WTC11 (cell line): ENCODE results near the gene ZMYND15. TPM values are rescaled to one million over a fixed set of nuclear protein-coding genes. Genes with fewer than 3 reads are reported as not detected.

Experiments
- ATAC-seq: fragments of 200-7000 bp; cut with Tn5 transposase; 2 replicates; pipeline ENCODE4 v1.10.0; 2021; ENCODE audit warnings: mild to moderate bottlenecking, moderate library complexity
- CTCF ChIA-PET: fragments of 300-600 bp; sonication (Branson Sonifier 250); formaldehyde crosslinking; loops from one replicate; lab custom pipeline; 2021; ENCODE audit warnings: antibody characterized with exemption; lab: Charles Lee
- POLR2A ChIA-PET: fragments of 350-600 bp; sonication (Branson Sonifier 250); formaldehyde crosslinking; loops from one replicate; lab custom pipeline; 2021; ENCODE audit warnings: antibody characterized with exemption; lab: Charles Lee
- DNase-seq: peaks from one replicate; pipeline ENCODE4 v3.0.0; 2021; ENCODE audit warnings: low spot score
- H3K27ac Mint-ChIP-seq: 2 replicates; pipeline ENCODE4 v1.8.0; 2021; ENCODE audit warnings: mixed read lengths
- H3K27me3 Mint-ChIP-seq: 2 replicates; pipeline ENCODE4 v1.8.0; 2021; ENCODE audit warnings: low read depth, mild to moderate bottlenecking, moderate library complexity, mixed read lengths
- H3K36me3 Mint-ChIP-seq: 2 replicates; pipeline ENCODE4 v1.8.0; 2021; ENCODE audit warnings: mixed read lengths
- H3K4me1 Mint-ChIP-seq: 2 replicates; pipeline ENCODE4 v1.8.0; 2022; ENCODE audit warnings: mixed read lengths
- H3K4me3 Mint-ChIP-seq: 2 replicates; pipeline ENCODE4 v1.8.0; 2021; ENCODE audit warnings: mild to moderate bottlenecking, moderate library complexity, mixed read lengths
- H3K9me3 Mint-ChIP-seq: 2 replicates; pipeline ENCODE4 v1.8.0; 2021; ENCODE audit warnings: mixed read lengths
- AFF4 ChIP-seq: sonication (generic); formaldehyde crosslinking; IDR thresholded peaks from 2 replicates; pipeline ENCODE4 v1.8.1; 2023; ENCODE audit warnings: mild to moderate bottlenecking, missing genetic modification reagents, borderline replicate concordance
- ATF2 ChIP-seq: sonication (generic); formaldehyde crosslinking; IDR thresholded peaks from 2 replicates; pipeline ENCODE4 v1.8.1; 2022; ENCODE audit warnings: low read depth, missing genetic modification reagents, borderline replicate concordance
- ATF3 ChIP-seq: sonication (generic); formaldehyde crosslinking; conservative IDR thresholded peaks from 2 replicates; pipeline ENCODE4 v1.8.1; 2022; ENCODE audit warnings: mild to moderate bottlenecking, missing genetic modification reagents
- CREB1 ChIP-seq: sonication (generic); formaldehyde crosslinking; IDR thresholded peaks from 2 replicates; pipeline ENCODE4 v1.8.0; 2023; ENCODE audit warnings: mild to moderate bottlenecking, missing genetic modification reagents
- E2F1 ChIP-seq: sonication (generic); formaldehyde crosslinking; IDR thresholded peaks from 2 replicates; pipeline ENCODE4 v1.8.0; 2022; ENCODE audit warnings: mild to moderate bottlenecking, missing genetic modification reagents
- FOXJ3 ChIP-seq: sonication (generic); formaldehyde crosslinking; IDR thresholded peaks from 2 replicates; pipeline ENCODE4 v1.9.0; 2021; ENCODE audit warnings: missing genetic modification reagents, mild to moderate bottlenecking, borderline replicate concordance
- JUN ChIP-seq: sonication (generic); formaldehyde crosslinking; IDR thresholded peaks from 2 replicates; pipeline ENCODE4 v1.8.0; 2023; ENCODE audit warnings: mild to moderate bottlenecking, missing genetic modification reagents
- KAT7 ChIP-seq: sonication (generic); formaldehyde crosslinking; IDR thresholded peaks from 2 replicates; pipeline ENCODE4 v1.8.1; 2023; ENCODE audit warnings: missing genetic modification reagents, mild to moderate bottlenecking, borderline replicate concordance
- NFYB ChIP-seq: sonication (generic); formaldehyde crosslinking; conservative IDR thresholded peaks from 2 replicates; pipeline ENCODE4 v1.8.0; 2022; ENCODE audit warnings: low read depth, missing genetic modification reagents
- NR1H2 ChIP-seq: sonication (generic); formaldehyde crosslinking; IDR thresholded peaks from 2 replicates; pipeline ENCODE4 v1.9.0; 2021; ENCODE audit warnings: mild to moderate bottlenecking, moderate library complexity, missing genetic modification reagents
- SOX15 ChIP-seq: fragments of 250-450 bp; sonication (Bioruptor Pico); IDR thresholded peaks from 2 replicates; pipeline ENCODE4 v1.9.0; 2021; ENCODE audit warnings: mild to moderate bottlenecking
- SP1 ChIP-seq: sonication (generic); formaldehyde crosslinking; conservative IDR thresholded peaks from 2 replicates; pipeline ENCODE4 v1.8.1; 2022; ENCODE audit warnings: missing genetic modification reagents
- ZBTB43 ChIP-seq: sonication (generic); formaldehyde crosslinking; IDR thresholded peaks from 2 replicates; pipeline ENCODE4 v1.8.1; 2023; ENCODE audit warnings: mild to moderate bottlenecking, missing genetic modification reagents
- ZMAT4 ChIP-seq: fragments of 250-450 bp; sonication (Bioruptor Pico); IDR thresholded peaks from 2 replicates; pipeline ENCODE4 v1.9.0; 2021; ENCODE audit warnings: mild to moderate bottlenecking
- ZNF138 ChIP-seq: sonication (generic); formaldehyde crosslinking; conservative IDR thresholded peaks from 2 replicates; pipeline ENCODE4 v1.8.1; 2022; ENCODE audit warnings: mild to moderate bottlenecking, moderate library complexity, missing genetic modification reagents
- ZNF512 ChIP-seq: sonication (generic); formaldehyde crosslinking; IDR thresholded peaks from 2 replicates; pipeline ENCODE4 v1.8.1; 2022; ENCODE audit warnings: missing genetic modification reagents, borderline replicate concordance
- ZNF532 ChIP-seq: fragments of 250-450 bp; sonication (Bioruptor Pico); IDR thresholded peaks from 2 replicates; pipeline ENCODE4 v1.9.0; 2021; ENCODE audit warnings: mild to moderate bottlenecking, borderline replicate concordance
- total RNA-seq: library from RNA; stranded (reverse); gene quantifications from 3 replicates; pipeline ENCODE4 v1.2.3, GENCODE V29; 2021

The ZMYND15 gene
- total RNA-seq, 1 experiment from 2014 or later = 0.63 TPM

GRCh38 chr17:4740584-4740983 lies 951 bp downstream of the ZMYND15 start:
- no peaks in the 10 kb centered on the region for H3K36me3 Mint-ChIP-seq
- peaks cover 87% of the 10 kb centered on the region for H3K27me3 Mint-ChIP-seq
- no peak for DNase-seq
- peaks cover 19% of the 10 kb centered on the region for H3K4me1 Mint-ChIP-seq
- no peak for TF ChIP-seq FOXJ3 (CRISPR knock-in tag)
- no peak for TF ChIP-seq ZNF138 (CRISPR knock-in tag)
- TF ChIP-seq SP1 (CRISPR knock-in tag) = no peak
- TF ChIP-seq, all 79 proteins: peak for 0
- H3K4me3 Mint-ChIP-seq = peak overlapping the region; percentile 73
- no peak overlapping the region for H3K27ac Mint-ChIP-seq
- CTCF ChIA-PET = interaction anchor here (1.3 kb wide), 1 partner anchor 9 kb away, joined by 5 read pairs; the partner anchor contains the start of gene MED11
- POLR2A ChIA-PET = no interaction called here
- H3K9me3 Mint-ChIP-seq = no peaks in the 10 kb centered on the region
- no peak for ATAC-seq

- no peaks in the 10 kb centered on the region for H3K9me3 Mint-ChIP-seq
- no peak for TF ChIP-seq ATF2
- TF ChIP-seq CREB1 (CRISPR knock-in tag) = no peak
- TF ChIP-seq ATF3 (CRISPR knock-in tag) = no peak
- TF ChIP-seq E2F1 = no peak
- TF ChIP-seq ZNF532 = no peak
- no peak for TF ChIP-seq NR1H2 (CRISPR knock-in tag)
- no peak for TF ChIP-seq ZNF512 (CRISPR knock-in tag)
- TF ChIP-seq AFF4 (CRISPR knock-in tag) = no peak
- no peak for TF ChIP-seq KAT7
- no peak for TF ChIP-seq NFYB (CRISPR knock-in tag)
- TF ChIP-seq ZBTB43 (CRISPR knock-in tag) = no peak
- TF ChIP-seq JUN (CRISPR knock-in tag) = no peak
- TF ChIP-seq ZNF138 (CRISPR knock-in tag) = no peak
- TF ChIP-seq SOX15 (CRISPR knock-in tag) = no peak
- TF ChIP-seq ZMAT4 (CRISPR knock-in tag) = no peak
- TF ChIP-seq, all 79 proteins: peak for 0
- ChIA-PET CTCF (interaction anchor here (1.4 kb wide), 1 partner anchor 47 kb away, joined by 3 read pairs; the partner anchor contains the start of gene GLTPD2), POLR2A (no interaction called here)
- DNase-seq (no peak), ATAC-seq (no peak)
- H3K36me3 Mint-ChIP-seq = no peaks in the 10 kb centered on the region
- no peak overlapping the region for H3K27ac Mint-ChIP-seq
- H3K27me3 Mint-ChIP-seq = peaks cover 77% of the 10 kb centered on the region
- H3K4me1 Mint-ChIP-seq = peaks cover 27% of the 10 kb centered on the region
- no peak overlapping the region for H3K4me3 Mint-ChIP-seq
Measured at GRCh38 chr17:4741544-4741943, 1.9 kb downstream of the ZMYND15 start.
